ENCODE data around the gene ZMYND8.

GRCh38 chr20:47292581-47292980 is 63.9 kb downstream of the ZMYND8 start:
- TF ChIP-seq, protein P1, sequence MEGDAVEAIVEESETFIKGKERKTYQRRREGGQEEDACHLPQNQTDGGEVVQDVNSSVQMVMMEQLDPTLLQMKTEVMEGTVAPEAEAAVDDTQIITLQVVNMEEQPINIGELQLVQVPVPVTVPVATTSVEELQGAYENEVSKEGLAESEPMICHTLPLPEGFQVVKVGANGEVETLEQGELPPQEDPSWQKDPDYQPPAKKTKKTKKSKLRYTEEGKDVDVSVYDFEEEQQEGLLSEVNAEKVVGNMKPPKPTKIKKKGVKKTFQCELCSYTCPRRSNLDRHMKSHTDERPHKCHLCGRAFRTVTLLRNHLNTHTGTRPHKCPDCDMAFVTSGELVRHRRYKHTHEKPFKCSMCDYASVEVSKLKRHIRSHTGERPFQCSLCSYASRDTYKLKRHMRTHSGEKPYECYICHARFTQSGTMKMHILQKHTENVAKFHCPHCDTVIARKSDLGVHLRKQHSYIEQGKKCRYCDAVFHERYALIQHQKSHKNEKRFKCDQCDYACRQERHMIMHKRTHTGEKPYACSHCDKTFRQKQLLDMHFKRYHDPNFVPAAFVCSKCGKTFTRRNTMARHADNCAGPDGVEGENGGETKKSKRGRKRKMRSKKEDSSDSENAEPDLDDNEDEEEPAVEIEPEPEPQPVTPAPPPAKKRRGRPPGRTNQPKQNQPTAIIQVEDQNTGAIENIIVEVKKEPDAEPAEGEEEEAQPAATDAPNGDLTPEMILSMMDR (conservative IDR thresholded peaks at IDR 0.05 in 1 of 2, IDR thresholded peaks at IDR 0.05 in 1 of 2; ENCODE audit: low read depth in 1 of 2, low read length in 2 of 2): no peak
- TF ChIP-seq EZH2 (IDR thresholded peaks at IDR 0.05; ENCODE audit: low read length, missing control alignments): no peak
